Psoas muscle (tissue), 8 donors: ENCODE measurements around the gene AJUBA. TPM values are rescaled to one million over a fixed set of nuclear protein-coding genes. Genes with fewer than 3 reads are reported as not detected.
"Not testable (repeated sequence)": the region's sequence is repeated elsewhere in the genome, so short reads cannot be mapped to it uniquely, and the experiment has no call there.

Source experiments
- ATAC-seq, 4 donors: fragments of 200-7000 bp; cut with Tn5 transposase; one replicate each; pipeline ENCODE4 v1.9.1; 2020; ENCODE audit warnings: moderate library complexity in 3 of 4, mild to moderate bottlenecking in 2 of 4
- DNase-seq, 2 donors: peaks; one replicate each; pipeline ENCODE4 v3.0.0-alpha.2; 2020
- H3K27ac ChIP-seq: fragments of 200-600 bp; one replicate; pipeline ENCODE4 v1.8.0; 2022
- H3K27me3 ChIP-seq, 3 donors: fragments of 200-600 bp in 1 of 3; one replicate each; pipeline versions ENCODE4 v1.6.1 to v1.8.0; 2013 to 2022; ENCODE audit warnings: low read length in 2 of 3, mild to moderate bottlenecking in 2 of 3, moderate library complexity in 1 of 3; ENCODE audit not compliant: insufficient read depth in 3 of 3
- H3K36me3 ChIP-seq, 2 donors: fragments of 200-600 bp in 1 of 2; one replicate each; pipeline versions ENCODE4 v1.6.1 to v1.8.0; 2013 to 2022; ENCODE audit warnings: low read depth in 1 of 2, mild to moderate bottlenecking in 1 of 2, moderate library complexity in 1 of 2; ENCODE audit not compliant: insufficient read depth in 1 of 2
- H3K4me1 ChIP-seq: fragments of 200-600 bp; one replicate; pipeline ENCODE4 v1.8.0; 2022
- H3K4me3 ChIP-seq: fragments of 200-600 bp; one replicate; pipeline ENCODE4 v1.8.0; 2022; ENCODE audit warnings: mild to moderate bottlenecking
- H3K9me3 ChIP-seq: fragments of 200-600 bp; one replicate; pipeline ENCODE4 v1.8.0; 2022
- CTCF ChIP-seq: fragments of 200-600 bp; IDR thresholded peaks from one replicate; pipeline ENCODE4 v1.8.0; 2022; ENCODE audit warnings: antibody characterized with exemption
- WGBS, 3 donors: extraction: QIAGEN DNeasy Blood & Tissue Kit; methylation state at CpG; one replicate each; pipeline versions ENCODE4 v1.1.6 to v1.1.7; 2013; 5-methylcytosine and 5-hydroxymethylcytosine counted together
- intact Hi-C, 2 donors: fragments of 100-400 bp; cut with DNase I; formaldehyde crosslinking; loops; one replicate each; pipeline versions ENCODE4 v1.11.0 to v1.14.2; 2022
- polyA plus RNA-seq, 3 donors: library from polyadenylated mRNA; stranded (reverse); fragments of 200-250 nt; gene quantifications; one replicate each; pipeline ENCODE4 v1.2.3, GENCODE V29; 2013
- total RNA-seq, 4 donors: library from RNA; stranded (reverse); fragmentation: NEBNext Ultra II Directional in 2 of 4; extraction: Animal tissue kit (Norgen Biotek cat#: 25700) in 2 of 4; gene quantifications; one replicate each; pipeline versions ENCODE4 v1.2.1 to v1.2.4, GENCODE V29; 2021 to 2023
- donor health status: healthy with polysubstance abuse.
- donor health status: DM: no; HTN: no; CAD: no; lungs with moderate emphysema.
- donor health status: Bipolar disorder and iron deficiency.
- donor health status: healthy.
- donor health status: DM: yes; HTN: yes; CAD: no.
- donor health status: DM: no; HTN: no; CAD: no.
- donor health status: DM: no; HTN: no; CAD: no.
- donor health status: DM: yes; HTN: yes; CAD: no.

Gene AJUBA
- total and polyA plus RNA-seq, 7 donors = 0.65 to 1.5 (median 0.95) TPM

- Histone ChIP-seq H3K27ac (no peak overlapping the region), H3K4me1 (no peaks in the 10 kb centered on the region), H3K36me3 (no peaks in the 10 kb centered on the region), H3K4me3 (no peak overlapping the region), H3K27me3 (no peaks in the 10 kb centered on the region), H3K9me3 (no peaks in the 10 kb centered on the region)
- intact Hi-C loops = no loop called here
- no peak for TF ChIP-seq CTCF
- 72 to 83% (median 79%) methylated on average over 4 of the region's 4 CpGs for WGBS, 3 donors
- DNase-seq = no peak
- no peak for ATAC-seq
Measured at GRCh38 chr14:23015618-23016017, 33.3 kb upstream of the AJUBA start.

GRCh38 chr14:23013749-23014054 lies 31.4 kb upstream of the AJUBA start:
- H3K27ac ChIP-seq, H3K27me3 ChIP-seq, H3K4me1 ChIP-seq, H3K4me3 ChIP-seq, intact Hi-C loops, H3K9me3 ChIP-seq, DNase-seq, ATAC-seq, H3K36me3 ChIP-seq: not testable (repeated sequence)
- 87 to 93% (median 88%) methylated on average over 5 of the region's 5 CpGs for WGBS, 3 donors

- intact Hi-C loops = no loop called here
- ATAC-seq (no peak), DNase-seq (no peak)
- no peak for TF ChIP-seq CTCF
- WGBS, 3 donors = 56 to 78% (median 72%) methylated on average over 6 of the region's 6 CpGs
- Histone ChIP-seq H3K4me3 (no peak overlapping the region), H3K27ac (no peak overlapping the region), H3K9me3 (no peaks in the 10 kb centered on the region), H3K27me3 (no peaks in the 10 kb centered on the region), H3K36me3 (no peaks in the 10 kb centered on the region), H3K4me1 (peaks cover 9% of the 10 kb centered on the region)
Measured at GRCh38 chr14:23013054-23013748, 30.9 kb upstream of the AJUBA start.

GRCh38 chr14:23009939-23010726 lies 27.8 kb upstream of the AJUBA start, which contains the start of gene C14orf93:
Gene C14orf93 (minus strand): TSS chr14:23010143. CDS start chr14:22999023, 11,120 bp downstream.
- intact Hi-C loops = loop anchor here in 1 of 2 donors (2.0 kb wide), 1 partner anchor 25 kb away; the partner anchor contains the start of gene PSMB5
- H3K4me1 ChIP-seq = peaks cover 19% of the 10 kb centered on the region
- WGBS, 3 donors = 2 to 3% (median 3%) methylated on average over 28 to 40 of the region's 40 CpGs
- TF ChIP-seq CTCF = no peak
- DNase-seq = peak; percentile 86 to 92
- peak within 1 kb of the TSS; percentile 77 for H3K27ac ChIP-seq
- H3K4me3 ChIP-seq = peak within 1 kb of the TSS; percentile 66
- no peaks in the 10 kb centered on the region for H3K9me3 ChIP-seq
- ATAC-seq = peak; percentile 48 to 62 (median 56)
- H3K27me3 ChIP-seq = no peaks in the 10 kb centered on the region
- H3K36me3 ChIP-seq = no peaks in the 10 kb centered on the region

- intact Hi-C loops = loop anchor here in 1 of 2 donors (2.0 kb wide), 1 partner anchor 25 kb away; the partner anchor contains the start of gene PSMB5
- WGBS, 3 donors = 19 to 22% (median 20%) methylated on average over 8 of the region's 8 CpGs
- no peak for TF ChIP-seq CTCF
Measured at GRCh38 chr14:23009483-23009938, 27.2 kb upstream of the AJUBA start.

More at GRCh38 chr14:23009483-23009938, 27.2 kb upstream of the AJUBA start:
- ATAC-seq (no peak), DNase-seq (no peak)
- Histone ChIP-seq H3K4me1 (peaks cover 19% of the 10 kb centered on the region), H3K9me3 (no peaks in the 10 kb centered on the region), H3K36me3 (no peaks in the 10 kb centered on the region), H3K4me3 (peak overlapping the region; percentile 66), H3K27ac (peak overlapping the region; percentile 77), H3K27me3 (no peaks in the 10 kb centered on the region)
